HG03103 (cell line): ENCODE measurements around the gene LLGL1.

ENCODE experiments used
- ATAC-seq: cut with Tn5 transposase; IDR thresholded peaks from one replicate; pipeline ENCODE4 v1.9.1; 2021; ENCODE audit warnings: low read depth; ENCODE audit not compliant: unreplicated experiment

LLGL1 gene

GRCh38 chr17:18263885-18264682 lies 38.6 kb downstream of the LLGL1 start:
- ATAC-seq = no peak

- ATAC-seq = no peak
Measured at GRCh38 chr17:18267366-18267765, 41.9 kb downstream of the LLGL1 start.

DNA sequence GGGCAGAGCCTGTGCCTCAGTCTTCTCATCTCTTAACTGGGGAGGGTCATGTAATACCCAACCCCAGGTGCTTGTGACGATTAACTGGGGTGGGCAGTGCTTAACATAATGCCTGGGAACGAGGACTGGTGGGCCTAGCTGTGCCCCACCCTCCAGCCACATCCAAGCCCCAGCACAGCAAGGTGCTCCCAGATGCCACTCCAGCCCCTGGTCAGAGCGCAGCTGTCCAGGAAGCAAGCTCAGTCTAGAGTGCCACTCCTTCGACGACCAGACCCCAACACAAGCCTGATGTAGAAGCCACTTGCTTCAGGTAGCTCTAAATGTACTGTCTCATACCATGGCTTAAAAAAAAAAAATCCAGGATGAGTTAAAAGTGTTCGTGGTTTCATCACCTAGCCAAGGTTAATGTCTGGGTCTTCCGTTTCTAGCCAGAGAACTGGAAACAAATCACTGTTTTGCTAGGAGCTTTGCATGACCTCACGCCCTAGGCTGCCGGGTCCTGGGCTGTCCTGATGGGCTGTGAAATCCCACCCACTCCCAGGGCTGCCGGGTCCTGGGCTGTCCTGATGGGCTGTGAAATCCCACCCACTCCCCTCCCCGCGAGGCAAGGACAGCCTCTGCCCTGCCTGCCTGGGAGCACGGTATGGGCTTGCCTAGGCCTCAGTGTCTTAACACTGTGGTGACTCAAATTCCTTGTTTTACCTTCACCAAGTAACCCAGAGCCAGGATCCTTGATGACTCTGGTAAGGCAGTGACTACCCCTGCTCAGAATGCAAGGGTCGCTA lies 42.7 kb downstream of the LLGL1 start:
- ATAC-seq = no peak

GRCh38 chr17:18270046-18270931 lies 44.9 kb downstream of the LLGL1 start:
- ATAC-seq = no peak

DNA sequence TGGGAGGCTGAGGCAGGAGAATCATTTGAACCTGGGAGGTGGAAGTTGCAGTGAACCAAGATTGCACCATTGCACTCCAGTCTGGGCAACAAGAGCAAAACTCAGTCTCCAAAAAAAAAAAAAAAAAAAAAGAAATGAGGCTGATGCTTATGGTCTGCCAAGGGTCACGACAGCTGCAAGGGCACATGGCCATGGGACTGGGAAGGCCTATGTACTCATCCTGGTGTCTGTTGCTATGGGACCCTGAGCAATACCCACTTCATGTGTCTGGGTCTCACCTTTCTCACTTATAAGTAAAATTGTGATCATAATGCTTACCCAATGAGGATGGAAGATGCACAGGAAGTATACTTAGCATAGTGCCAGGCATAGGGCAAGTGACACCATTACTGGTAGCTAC lies 51.6 kb downstream of the LLGL1 start:
- no peak for ATAC-seq

GRCh38 chr17:18278867-18279266 lies 53.4 kb downstream of the LLGL1 start:
- no peak for ATAC-seq

GRCh38 chr17:18280249-18280648 lies 54.8 kb downstream of the LLGL1 start:
- ATAC-seq = no peak

DNA sequence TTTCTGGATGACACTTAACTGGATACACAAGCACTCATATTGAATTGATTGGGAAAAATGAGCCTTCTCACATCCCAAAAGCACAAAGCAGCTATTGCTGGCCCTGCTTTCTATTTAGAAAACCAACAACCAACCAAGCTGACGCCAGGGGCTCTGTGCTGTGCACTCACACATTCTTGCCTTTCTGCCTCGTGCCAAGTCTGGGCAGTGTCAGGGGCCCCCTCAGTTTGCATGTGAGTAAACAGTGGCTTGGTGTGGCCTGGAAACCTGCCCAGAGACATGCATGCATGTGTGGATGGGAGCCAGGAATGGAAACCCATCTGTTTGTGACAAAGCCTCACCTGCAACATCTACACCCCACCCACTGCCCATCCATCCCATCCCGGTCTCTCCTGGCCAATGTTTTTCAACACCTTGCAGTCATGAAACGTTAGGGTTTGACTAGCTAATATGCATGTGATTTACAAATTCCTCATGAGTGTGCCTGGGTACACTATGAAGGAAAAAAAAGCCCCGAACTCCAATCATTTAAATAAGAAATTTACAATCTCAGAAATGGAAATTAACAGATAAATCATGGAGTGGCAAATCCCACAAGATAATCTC lies 55.4 kb downstream of the LLGL1 start:
- ATAC-seq = no peak

GRCh38 chr17:18281788-18282187 lies 56.4 kb downstream of the LLGL1 start:
- no peak for ATAC-seq

- no peak for ATAC-seq
Measured at GRCh38 chr17:18285296-18285695, 59.9 kb downstream of the LLGL1 start.

DNA sequence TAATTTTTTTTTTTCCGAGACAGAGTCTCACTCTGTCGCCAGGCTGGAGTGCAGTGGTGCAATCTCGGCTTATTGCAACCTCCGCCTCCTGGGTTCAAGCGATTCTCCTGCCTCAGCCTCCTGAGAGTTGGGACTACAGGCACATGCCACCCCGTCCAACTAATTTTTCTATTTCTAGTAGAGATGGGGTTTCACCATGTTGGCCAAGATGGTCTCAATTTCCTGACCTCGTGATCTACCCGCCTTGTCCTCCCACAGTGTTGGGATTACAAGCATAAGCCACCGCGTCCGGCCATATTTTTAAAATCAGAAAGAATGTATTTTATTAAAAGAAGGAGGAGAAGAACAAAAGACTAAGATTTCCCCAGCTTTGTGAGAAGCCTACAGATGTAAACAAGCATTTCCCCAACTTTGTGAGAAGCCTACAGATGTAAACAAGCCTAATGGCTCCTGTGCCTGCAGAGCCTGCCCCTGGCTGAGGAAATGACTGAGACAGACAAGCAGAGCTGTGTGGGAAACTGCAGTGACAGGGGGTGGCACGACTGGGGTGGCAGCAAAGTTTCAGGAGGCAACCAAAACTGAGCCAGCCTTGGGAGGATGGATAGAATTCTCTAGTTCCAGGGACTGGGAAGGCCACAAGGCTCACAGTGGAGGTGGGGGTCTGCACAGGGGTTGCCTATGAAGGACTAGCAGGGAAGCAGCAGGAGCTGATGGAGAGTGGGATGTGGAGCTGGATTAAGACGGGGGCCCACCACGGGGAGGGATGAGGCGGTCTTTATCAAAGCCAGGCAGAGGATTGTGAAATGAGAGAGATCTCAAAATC lies 66.5 kb downstream of the LLGL1 start:
- no peak for ATAC-seq
